Stimulated activated CD8-positive, alpha-beta memory T cell treated with anti-CD3 and anti-CD28 coated beads, Interleukin-15, amount 100 ng/mL, for 4 hours (primary cell): ENCODE results near the gene PRAME.
"Not testable (repeated sequence)": the region's sequence is repeated elsewhere in the genome, so short reads cannot be mapped to it uniquely, and the experiment has no call there.

ENCODE experiments used
- DNase-seq, 2 donors: peaks; one replicate each; pipeline ENCODE4 v3.0.0-alpha.2; 2020; ENCODE audit warnings: low read depth in 2 of 2

Gene PRAME

GRCh38 chr22:22581524-22581923 lies 22.5 kb upstream of the PRAME start:
- not testable (repeated sequence) for DNase-seq

GRCh38 chr22:22579869-22580604 lies 21.0 kb upstream of the PRAME start:
- no peak for DNase-seq

DNA sequence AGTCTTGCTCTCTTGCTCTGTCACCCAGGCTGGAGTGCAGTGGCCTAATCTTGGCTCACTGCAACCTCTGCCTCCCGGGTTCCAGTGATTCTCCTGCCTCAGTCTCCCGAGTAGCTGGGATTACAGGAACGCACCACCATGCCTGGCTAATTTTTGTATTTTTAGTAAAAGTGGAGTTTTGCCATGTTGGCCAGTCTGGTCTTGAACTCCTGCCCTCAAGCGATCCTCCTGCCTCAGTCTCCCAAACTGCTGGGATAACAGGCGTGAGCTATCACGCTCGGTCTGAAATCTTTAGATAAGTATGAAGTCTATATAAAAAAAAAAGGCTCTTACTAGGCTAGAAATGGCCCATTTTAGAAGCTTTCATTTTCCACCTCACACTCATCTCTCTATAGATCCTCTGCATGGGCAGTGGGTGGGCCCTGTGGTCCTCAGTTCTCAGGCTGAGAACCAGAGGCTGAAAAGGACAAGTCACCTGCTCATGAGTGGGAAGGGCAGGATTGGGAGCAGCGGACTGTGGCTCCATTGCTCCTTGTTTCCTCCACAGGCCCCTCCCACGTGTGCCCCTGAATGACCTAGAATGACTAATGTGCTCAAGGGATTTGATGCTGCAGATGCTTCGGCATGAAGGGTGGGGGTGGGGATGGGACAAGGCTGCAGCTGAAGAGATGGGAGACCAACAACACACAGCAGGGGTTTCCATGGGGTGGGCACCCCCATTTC lies 19.8 kb upstream of the PRAME start:
- no peak for DNase-seq

DNA sequence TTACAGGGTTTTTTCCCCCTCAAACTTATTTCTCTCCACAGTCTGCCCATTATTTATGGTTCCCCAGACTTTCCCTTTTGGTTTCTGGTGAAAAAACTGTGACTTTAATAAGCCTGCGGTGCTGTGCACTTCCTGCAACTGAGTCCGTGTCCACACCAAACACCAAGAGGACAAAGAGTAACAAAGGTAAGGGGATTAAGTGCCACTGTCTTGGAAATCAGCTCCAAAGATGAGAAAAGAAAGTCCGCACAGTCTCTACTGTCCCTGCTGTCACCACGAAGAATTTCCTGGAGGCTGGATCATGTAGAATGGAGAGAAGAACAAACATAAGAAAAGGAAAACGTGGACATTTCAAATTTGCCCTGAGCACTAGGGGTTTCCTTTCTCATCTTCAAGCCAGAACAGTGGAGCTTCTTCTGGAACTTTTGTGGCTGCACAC lies 17.9 kb upstream of the PRAME start:
- no peak for DNase-seq

GRCh38 chr22:22576244-22576988 lies 17.4 kb upstream of the PRAME start:
- DNase-seq: no peak

- DNase-seq: no peak
Observed at GRCh38 chr22:22574361-22574760, 15.3 kb upstream of the PRAME start.

GRCh38 chr22:22573047-22573889 lies 14.2 kb upstream of the PRAME start:
- no peak for DNase-seq

DNA sequence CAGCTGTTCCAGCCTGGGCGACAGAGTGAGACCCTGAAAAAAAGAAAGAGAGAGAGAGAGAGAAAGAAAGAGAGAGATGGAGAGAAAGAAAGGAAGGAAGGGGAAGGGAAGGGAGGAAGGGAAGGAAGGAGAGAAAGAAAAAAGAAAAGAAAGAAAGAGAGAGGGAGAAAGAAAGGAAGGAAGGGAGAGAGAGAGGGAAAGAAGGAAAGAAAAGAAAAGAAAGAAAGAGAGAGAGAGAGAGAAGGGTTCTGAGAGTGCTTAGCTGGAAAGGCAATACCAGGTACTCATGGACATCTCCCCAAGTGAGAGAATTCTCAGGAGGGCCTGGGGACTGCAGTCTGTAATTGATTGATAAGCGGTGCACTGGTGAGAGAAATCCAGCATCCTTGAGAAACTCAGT lies 12.8 kb upstream of the PRAME start:
- DNase-seq: no peak

GRCh38 chr22:22571429-22571828 lies 12.4 kb upstream of the PRAME start:
- no peak for DNase-seq

DNA sequence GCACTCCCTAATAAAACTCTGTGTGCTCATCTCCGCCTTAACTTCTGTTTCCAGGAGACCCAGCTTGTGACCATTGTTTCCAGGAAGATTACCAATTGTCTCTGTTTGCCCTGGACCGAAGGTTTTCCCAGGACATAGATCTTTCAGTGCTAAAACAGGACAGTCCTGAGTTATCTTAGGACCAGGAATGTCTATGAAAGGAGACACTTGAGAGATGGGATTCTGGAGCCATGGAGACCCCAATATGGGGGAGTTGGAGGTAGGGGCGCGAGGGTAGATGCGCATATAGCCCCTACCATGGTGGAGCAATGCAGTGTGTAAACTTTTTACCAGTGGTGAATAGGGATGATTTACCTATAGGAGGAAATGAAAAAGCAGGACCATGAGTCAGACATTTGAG lies 10.2 kb upstream of the PRAME start:
- no peak for DNase-seq

- DNase-seq: no peak
Observed at GRCh38 chr22:22565981-22566380, 6.9 kb upstream of the PRAME start.

DNA sequence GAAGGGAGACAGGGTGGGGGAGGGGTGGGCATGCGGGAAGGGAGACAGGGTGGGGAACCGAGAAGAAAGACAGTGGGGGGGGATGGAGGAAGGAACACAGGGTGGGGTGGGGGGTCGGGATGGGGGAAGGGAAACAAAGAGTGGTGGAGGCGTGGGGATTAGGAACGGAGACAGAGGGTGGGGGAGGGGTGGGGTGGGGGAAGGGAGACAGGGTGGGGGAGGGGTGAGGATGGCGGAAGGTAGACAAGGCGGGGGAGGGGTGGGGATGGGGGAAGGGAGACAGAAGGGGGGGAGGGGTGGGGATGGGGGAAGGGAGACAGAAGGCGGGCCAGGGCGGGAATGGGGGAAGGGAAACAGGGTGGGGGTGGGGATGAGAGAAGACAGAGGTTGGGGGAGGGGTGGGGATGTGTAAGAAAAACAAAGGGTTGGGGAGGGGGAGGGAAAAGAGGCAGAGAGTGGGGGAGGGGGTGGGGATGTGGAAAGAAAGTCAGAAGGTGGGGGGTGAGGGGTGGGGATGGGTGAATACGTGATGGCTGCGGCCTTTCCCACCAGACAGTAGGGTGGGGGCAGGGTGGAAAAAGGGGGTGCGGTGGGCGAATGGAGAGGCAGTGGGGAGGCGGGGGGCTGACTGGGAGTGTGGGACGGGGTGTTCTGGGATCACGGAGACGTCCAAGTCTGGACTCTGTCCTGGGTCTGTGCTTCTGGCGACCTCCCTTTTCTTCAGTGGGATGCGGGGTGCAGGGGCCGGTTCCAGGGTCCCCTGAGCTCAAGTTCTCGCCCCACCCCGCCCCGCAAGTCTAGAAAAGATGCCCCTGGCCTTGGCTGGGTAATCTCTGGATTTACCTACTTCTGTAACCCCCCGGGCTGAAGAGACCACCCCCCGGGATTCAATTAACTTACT lies 744 bp downstream of the PRAME start:
- no peak for DNase-seq

GRCh38 chr22:22556995-22557925 lies 1.8 kb downstream of the PRAME start:
- DNase-seq: no peak

DNA sequence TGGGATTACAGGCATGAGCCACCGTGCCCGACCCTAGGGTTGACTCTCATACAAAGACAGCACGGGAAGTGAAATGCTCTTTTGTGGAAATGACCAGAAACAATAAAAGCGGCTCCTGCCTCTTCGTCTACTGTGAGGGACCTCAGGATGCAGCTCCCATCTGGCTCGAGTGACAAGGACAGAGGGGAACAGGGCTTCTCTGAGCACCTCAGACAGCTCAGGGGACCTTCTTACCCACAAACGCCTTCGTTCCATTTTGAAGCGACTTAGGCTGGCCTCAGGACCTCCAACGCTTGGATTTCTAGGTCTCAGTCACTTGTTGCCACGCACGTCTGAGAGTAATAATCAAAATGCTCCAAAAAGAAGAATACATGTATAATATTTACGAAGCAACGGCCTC lies 2.5 kb downstream of the PRAME start:
- DNase-seq: no peak

DNA sequence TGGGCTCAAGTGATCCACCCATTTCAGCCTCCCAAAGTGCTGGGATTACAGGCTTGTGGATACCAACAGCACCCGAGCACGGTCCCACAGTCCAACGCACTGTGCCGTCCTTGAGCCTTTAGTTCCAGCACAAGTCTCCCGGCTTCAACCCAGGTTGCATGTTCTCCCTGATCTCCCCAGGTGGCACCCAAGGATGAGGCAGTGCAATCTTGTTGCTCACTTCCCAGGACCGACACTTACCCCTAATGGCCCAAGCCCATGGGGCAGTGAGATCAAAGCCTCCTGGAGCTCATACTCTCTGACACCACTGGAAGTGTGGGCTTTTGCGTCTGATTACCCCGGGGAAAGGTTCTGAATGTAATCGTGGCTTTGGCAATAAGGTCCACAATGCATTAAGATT lies 3.5 kb downstream of the PRAME start:
- no peak for DNase-seq

DNA sequence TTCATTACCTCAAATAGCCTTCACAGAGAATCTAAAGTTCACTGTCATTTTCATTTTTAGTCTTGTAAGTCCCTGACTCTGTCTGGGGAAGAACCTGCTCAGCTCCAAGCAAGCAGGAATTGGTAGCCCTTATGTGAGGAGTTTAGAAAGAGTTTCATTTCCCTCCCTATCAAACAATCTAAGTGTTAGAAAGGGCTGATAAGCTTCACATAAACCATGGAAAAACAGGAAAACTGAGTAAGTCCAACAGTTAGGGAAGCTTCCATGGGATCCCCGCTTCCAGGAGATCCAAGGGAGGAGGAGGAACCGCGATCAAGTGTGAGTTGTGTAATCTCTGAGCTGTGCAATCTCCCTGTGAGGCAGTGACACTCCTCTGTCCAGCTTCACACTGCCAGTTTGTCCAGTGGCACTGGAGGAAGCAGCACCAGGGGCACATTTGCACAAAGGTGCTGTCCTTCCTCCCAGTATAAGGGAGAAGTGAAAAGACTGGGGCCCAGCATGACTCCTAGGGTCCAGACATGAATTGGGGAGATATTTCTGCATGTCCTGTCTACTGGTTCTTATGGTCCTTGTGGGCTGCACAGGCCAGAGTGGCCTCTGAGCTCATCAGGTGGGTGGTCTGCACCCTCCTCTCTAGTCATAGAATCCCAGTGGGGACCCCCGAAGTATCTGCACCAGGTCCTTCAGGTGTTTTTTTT lies 4.3 kb downstream of the PRAME start:
- no peak for DNase-seq

DNA sequence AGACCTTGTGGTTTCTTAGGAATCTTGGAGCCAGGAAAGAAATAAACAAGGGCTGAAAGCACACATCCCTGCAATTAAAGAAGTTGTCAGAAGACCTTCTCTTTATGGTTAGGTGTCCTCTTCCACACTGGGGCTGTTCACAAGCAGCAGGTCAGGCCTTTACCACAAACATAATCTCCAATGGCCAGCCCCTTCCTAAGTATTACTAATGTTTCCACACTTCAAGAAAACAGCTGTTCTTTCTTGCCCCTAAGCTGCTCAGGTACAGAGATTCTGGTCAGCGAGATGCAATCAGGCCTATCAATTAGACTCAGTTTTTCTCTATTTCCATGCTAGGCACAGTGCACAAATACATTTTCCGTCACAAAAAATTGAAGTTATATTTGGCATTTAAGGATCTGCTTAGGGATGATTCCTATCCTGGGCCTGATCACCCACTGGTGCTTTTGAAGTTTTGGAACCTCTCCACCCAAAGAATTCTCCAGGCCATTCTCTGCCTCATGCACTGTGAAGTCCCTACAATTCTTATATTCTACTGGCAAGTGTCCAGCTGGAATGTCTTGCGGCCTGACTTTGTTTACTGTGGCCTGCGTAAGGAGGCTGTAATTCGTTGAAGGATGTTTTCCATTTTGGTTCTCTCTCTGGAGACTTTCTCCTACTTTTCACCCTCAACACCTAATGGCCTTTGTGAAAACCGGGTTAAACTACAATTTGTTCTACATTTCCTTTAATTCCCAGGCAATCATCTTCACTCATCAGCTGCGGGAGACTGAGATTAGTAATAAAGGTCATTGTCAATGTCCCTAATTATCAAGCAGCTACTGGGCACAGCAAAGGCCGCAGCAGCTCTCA lies 5.1 kb downstream of the PRAME start:
- no peak for DNase-seq

DNA sequence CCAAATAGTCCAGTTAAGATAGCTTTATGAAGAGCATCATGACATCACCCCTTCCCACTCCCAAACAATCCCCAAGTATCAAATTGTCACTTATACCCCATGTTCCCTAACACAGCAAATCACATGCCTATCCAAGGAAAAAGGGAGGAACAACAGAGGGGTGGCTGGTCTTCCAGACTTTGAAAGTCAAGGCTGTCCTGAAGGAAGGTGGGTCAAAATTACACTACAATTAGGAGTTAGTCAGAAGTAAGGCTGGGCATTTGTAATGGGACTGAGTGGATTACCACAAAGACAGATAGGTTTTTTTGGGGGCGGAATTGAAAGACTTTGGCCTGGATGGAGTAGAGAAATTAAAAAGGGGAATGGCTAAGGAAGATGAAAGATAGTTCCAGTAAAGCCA lies 5.9 kb downstream of the PRAME start:
- no peak for DNase-seq
